HCT116 (cell line): ENCODE data around the gene USP3. TPM values are rescaled to one million over a fixed set of nuclear protein-coding genes. Genes with fewer than 3 reads are reported as not detected.

Experiments
- ATAC-seq: fragments of 200-7000 bp; cut with Tn5 transposase; 2 replicates; pipeline ENCODE4 v1.9.1; 2020; ENCODE audit warnings: mild to moderate bottlenecking, moderate library complexity
- BruUV-seq: library from RNA; stranded (reverse); fragments of 400-500 nt; replicated peaks from 2 replicates; lab custom pipeline; 2021; lab: Mats Ljungman, UMichigan
- CTCF ChIA-PET: fragments of 300-600 bp; sonication (Branson Sonifier 250); formaldehyde crosslinking; loops from one replicate; lab custom pipeline; 2021; ENCODE audit warnings: antibody characterized with exemption; lab: Charles Lee
- POLR2A ChIA-PET: fragments of 300-600, 350-600 bp; sonication (Branson Sonifier 250); formaldehyde crosslinking; loops from one replicate; lab custom pipeline; 2021; ENCODE audit warnings: antibody characterized with exemption; lab: Charles Lee
- RAD21 ChIA-PET, 2 experiments: fragments of 300-600 bp; sonication (Branson Sonifier 250); formaldehyde crosslinking; loops; one replicate each; lab custom pipeline; 2023; ENCODE audit warnings: low total read pairs in 2 of 2; ENCODE audit not compliant: uncharacterized antibody in 2 of 2, unreplicated experiment in 2 of 2, low non-redundant PET in 1 of 2; lab: Charles Lee
- DNase-seq: peaks from one replicate; pipeline ENCODE4 v3.0.0-alpha.2; 2010; ENCODE audit warnings: low read depth, low spot score
- H2AFZ ChIP-seq: fragments of 200-600 bp; shearing (Covaris generic), sonication (generic); 2 replicates; pipeline ENCODE4 v1.6.1; 2017; ENCODE audit warnings: low read depth, mixed run types, mixed read lengths, antibody characterized with exemption, low read length; ENCODE audit not compliant: poor library complexity, severe bottlenecking
- H3K27ac ChIP-seq: 2 replicates; pipeline ENCODE4 v1.5.1; 2012; ENCODE audit warnings: low read depth, low read length
- H3K27me3 ChIP-seq: fragments of 200-600 bp; sonication (generic); 2 replicates; pipeline ENCODE4 v1.6.1; 2016; ENCODE audit warnings: mixed run types, low read length, mixed read lengths; ENCODE audit not compliant: insufficient read depth
- H3K36me3 ChIP-seq, 2 experiments: fragments of 200-500 bp in 1 of 2; fragments of 200-600 bp in 1 of 2; sonication (Bioruptor generic) in 1 of 2; sonication (generic) in 1 of 2; 2 replicates each; pipeline versions ENCODE4 v1.5.1 to v1.6.1; 2014 to 2016; ENCODE audit warnings: low read length in 2 of 2, inconsistent platforms in 1 of 2, mixed read lengths in 1 of 2, mixed run types in 1 of 2; ENCODE audit not compliant: insufficient read depth in 2 of 2, control insufficient read depth in 1 of 2
- H3K4me1 ChIP-seq, 2 experiments: fragments of 200-600 bp in 1 of 2; sonication (generic) in 1 of 2; 2 replicates each; pipeline versions ENCODE4 v1.5.1 to v1.6.1; 2012 to 2017; ENCODE audit warnings: low read length in 2 of 2, inconsistent platforms in 1 of 2, mild to moderate bottlenecking in 1 of 2, mixed read lengths in 1 of 2, mixed run types in 1 of 2, moderate library complexity in 1 of 2; ENCODE audit not compliant: insufficient read depth in 2 of 2, control insufficient read depth in 1 of 2
- H3K4me2 ChIP-seq: fragments of 200-600 bp; sonication (generic); 2 replicates; pipeline ENCODE4 v1.6.1; 2017; ENCODE audit warnings: mixed run types, low read length, mixed read lengths
- H3K4me3 ChIP-seq, 2 experiments: fragments of 200-600 bp in 1 of 2; sonication (generic) in 1 of 2; replicated peaks in 1 of 2; 2 replicates each; pipeline ENCODE4 v1.5.1; 2011 to 2016; ENCODE audit warnings: low read length in 2 of 2, control low read depth in 1 of 2, low read depth in 1 of 2, mild to moderate bottlenecking in 1 of 2, mixed read lengths in 1 of 2, mixed run types in 1 of 2
- H3K79me2 ChIP-seq: fragments of 200-600 bp; sonication (generic); 2 replicates; pipeline ENCODE4 v1.6.1; 2017; ENCODE audit warnings: mild to moderate bottlenecking, mixed run types, low read length, moderate library complexity, mixed read lengths; ENCODE audit not compliant: insufficient read depth
- H3K9ac ChIP-seq: fragments of 200-600 bp; sonication (generic); 2 replicates; pipeline ENCODE4 v1.6.1; 2016; ENCODE audit warnings: low read length, mixed read lengths
- H3K9me2 ChIP-seq: fragments of 200-600 bp; sonication (generic), shearing (Covaris generic); 2 replicates; pipeline ENCODE4 v1.6.1; 2017; ENCODE audit warnings: mixed run types, mild to moderate bottlenecking, moderate library complexity; ENCODE audit not compliant: insufficient read depth
- H3K9me3 ChIP-seq, 2 experiments: fragments of 200-500 bp in 1 of 2; fragments of 200-600 bp in 1 of 2; sonication (Bioruptor generic) in 1 of 2; sonication (generic) in 1 of 2; 2 replicates each; pipeline ENCODE4 v1.6.1; 2014 to 2017; ENCODE audit warnings: low read length in 2 of 2, mixed read lengths in 2 of 2, inconsistent platforms in 1 of 2, low read depth in 1 of 2, mild to moderate bottlenecking in 1 of 2, mixed run types in 1 of 2, moderate library complexity in 1 of 2; ENCODE audit not compliant: control insufficient read depth in 1 of 2, insufficient read depth in 1 of 2
- H4K20me1 ChIP-seq: fragments of 200-600 bp; sonication (generic), shearing (Covaris generic); 2 replicates; pipeline ENCODE4 v1.6.1; 2017; ENCODE audit warnings: mixed run types, mild to moderate bottlenecking, moderate library complexity; ENCODE audit not compliant: insufficient read depth
- CBX3 ChIP-seq: IDR thresholded peaks from 2 replicates; pipeline ENCODE4 v1.6.1; 2012; ENCODE audit warnings: low read depth
- EGR1 ChIP-seq: IDR thresholded peaks from 2 replicates; pipeline ENCODE4 v1.6.1; 2012; ENCODE audit warnings: low read depth
- ELF1 ChIP-seq: IDR thresholded peaks from 2 replicates; pipeline ENCODE4 v1.6.1; 2012; ENCODE audit warnings: low read depth, borderline replicate concordance
- JUND ChIP-seq: IDR thresholded peaks from 2 replicates; pipeline ENCODE4 v1.6.1; 2012
- POLR2AphosphoS5 ChIP-seq: IDR thresholded peaks from 2 replicates; pipeline ENCODE4 v1.6.1; 2011; ENCODE audit warnings: mild to moderate bottlenecking, low read depth, low read length, moderate library complexity
- SP1 ChIP-seq: IDR thresholded peaks from 2 replicates; pipeline ENCODE4 v1.6.1; 2012; ENCODE audit warnings: low read depth
- SRF ChIP-seq: IDR thresholded peaks from 2 replicates; pipeline ENCODE4 v1.6.1; 2012; ENCODE audit warnings: low read depth
- TCF7L2 ChIP-seq: IDR thresholded peaks from 2 replicates; pipeline ENCODE4 v1.7.0; 2011; ENCODE audit warnings: borderline replicate concordance, inconsistent platforms; ENCODE audit not compliant: insufficient read depth, insufficient read length; ENCODE audit errors: extremely low read depth
- ZFX ChIP-seq: fragments of 450-650 bp; IDR thresholded peaks from 2 replicates; pipeline ENCODE4 v1.6.1; 2017
- ZNF274 ChIP-seq: fragments of 200-500 bp; sonication (Bioruptor generic); IDR thresholded peaks from 2 replicates; pipeline ENCODE4 v1.6.1; 2014; ENCODE audit warnings: mild to moderate bottlenecking, low read depth, low read length, inconsistent platforms
- intact Hi-C: fragments of 100-400 bp; cut with micrococcal nuclease; formaldehyde crosslinking; loops from 2 replicates; pipeline ENCODE4 v1.10.0; 2022
- total RNA-seq: library from RNA; stranded (reverse); gene quantifications from one replicate; pipeline ENCODE4 v1.2.1, GENCODE V29; 2021; ENCODE audit not compliant: unreplicated experiment
- TF ChIP-seq, protein P1 (sequence below): IDR thresholded peaks from 2 replicates; pipeline ENCODE4 v1.6.1; 2012; ENCODE audit warnings: low read depth
- TF ChIP-seq, protein P2 (sequence below): IDR thresholded peaks from 2 replicates; pipeline ENCODE4 v1.6.1; 2012
- TF ChIP-seq, protein P3 (sequence below), 3 experiments: fragments of 200-600 bp in 1 of 3; sonication (generic) in 1 of 3; IDR thresholded peaks in 2 of 3; conservative IDR thresholded peaks in 1 of 3; 2 replicates each; pipeline ENCODE4 v1.5.1; 2012 to 2017; ENCODE audit warnings: low read depth in 2 of 3, low read length in 2 of 3, antibody characterized with exemption in 1 of 3, borderline replicate concordance in 1 of 3, control low read depth in 1 of 3, mild to moderate bottlenecking in 1 of 3, mixed read lengths in 1 of 3, mixed run types in 1 of 3, moderate library complexity in 1 of 3; ENCODE audit not compliant: insufficient read depth in 1 of 3

USP3 gene
- total RNA-seq, 1 experiment from 2014 or later = 61.6 TPM

DNA sequence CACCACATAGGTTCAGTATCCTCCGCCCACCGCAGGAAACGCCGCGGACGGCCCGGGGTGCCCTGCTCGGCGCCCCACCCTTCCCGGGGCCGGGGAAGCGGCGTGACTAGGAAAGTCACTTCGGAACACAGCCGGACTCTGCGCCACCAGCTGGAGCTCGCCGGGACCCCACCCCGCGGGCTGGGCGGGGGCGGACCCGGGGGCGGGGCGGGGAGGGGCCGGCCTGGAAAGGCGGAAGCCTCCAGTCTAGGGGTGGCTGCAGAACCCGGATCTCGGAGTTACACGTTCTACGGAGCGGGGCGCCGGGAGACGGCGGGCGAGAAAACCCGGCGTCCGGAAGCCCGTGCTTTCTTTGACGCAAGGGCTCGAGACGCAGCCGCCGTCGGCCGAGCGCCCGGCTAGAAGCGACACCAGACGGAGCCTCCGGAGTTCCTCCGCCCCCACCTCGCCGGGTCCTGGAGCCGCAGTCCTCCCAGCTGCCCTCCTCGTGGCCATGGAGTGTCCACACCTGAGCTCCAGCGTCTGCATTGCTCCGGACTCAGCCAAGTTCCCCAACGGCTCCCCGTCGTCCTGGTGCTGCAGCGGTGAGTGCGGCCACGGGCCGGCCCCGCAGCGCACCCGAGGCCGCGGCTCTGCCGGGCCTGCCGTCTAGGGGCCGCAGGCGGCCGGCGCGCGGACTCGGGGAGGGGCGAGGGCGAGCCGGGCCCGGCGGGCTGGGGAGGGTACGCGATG lies at the start of gene USP3 (continued):
- TF ChIP-seq, protein P1, sequence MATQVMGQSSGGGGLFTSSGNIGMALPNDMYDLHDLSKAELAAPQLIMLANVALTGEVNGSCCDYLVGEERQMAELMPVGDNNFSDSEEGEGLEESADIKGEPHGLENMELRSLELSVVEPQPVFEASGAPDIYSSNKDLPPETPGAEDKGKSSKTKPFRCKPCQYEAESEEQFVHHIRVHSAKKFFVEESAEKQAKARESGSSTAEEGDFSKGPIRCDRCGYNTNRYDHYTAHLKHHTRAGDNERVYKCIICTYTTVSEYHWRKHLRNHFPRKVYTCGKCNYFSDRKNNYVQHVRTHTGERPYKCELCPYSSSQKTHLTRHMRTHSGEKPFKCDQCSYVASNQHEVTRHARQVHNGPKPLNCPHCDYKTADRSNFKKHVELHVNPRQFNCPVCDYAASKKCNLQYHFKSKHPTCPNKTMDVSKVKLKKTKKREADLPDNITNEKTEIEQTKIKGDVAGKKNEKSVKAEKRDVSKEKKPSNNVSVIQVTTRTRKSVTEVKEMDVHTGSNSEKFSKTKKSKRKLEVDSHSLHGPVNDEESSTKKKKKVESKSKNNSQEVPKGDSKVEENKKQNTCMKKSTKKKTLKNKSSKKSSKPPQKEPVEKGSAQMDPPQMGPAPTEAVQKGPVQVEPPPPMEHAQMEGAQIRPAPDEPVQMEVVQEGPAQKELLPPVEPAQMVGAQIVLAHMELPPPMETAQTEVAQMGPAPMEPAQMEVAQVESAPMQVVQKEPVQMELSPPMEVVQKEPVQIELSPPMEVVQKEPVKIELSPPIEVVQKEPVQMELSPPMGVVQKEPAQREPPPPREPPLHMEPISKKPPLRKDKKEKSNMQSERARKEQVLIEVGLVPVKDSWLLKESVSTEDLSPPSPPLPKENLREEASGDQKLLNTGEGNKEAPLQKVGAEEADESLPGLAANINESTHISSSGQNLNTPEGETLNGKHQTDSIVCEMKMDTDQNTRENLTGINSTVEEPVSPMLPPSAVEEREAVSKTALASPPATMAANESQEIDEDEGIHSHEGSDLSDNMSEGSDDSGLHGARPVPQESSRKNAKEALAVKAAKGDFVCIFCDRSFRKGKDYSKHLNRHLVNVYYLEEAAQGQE = no peak

DNA sequence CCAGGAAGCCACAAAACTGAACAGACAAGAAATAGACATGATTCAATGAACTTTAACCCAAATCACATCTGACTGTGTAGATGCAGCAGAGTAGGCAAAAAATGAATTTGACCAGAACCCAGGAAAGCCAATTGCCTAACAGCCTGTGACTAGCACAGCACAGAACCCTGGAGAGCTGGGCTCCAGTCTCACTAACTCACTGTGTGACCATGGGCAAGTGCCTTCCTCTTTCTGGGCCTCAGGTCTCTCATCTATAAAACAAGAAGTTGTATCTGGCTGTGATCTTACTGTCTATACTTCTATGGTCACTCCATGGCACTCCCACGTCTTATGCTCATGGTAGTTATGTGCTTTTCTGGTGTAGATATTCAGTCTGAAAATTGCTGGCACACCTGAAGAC lies 48.1 kb upstream of the USP3 start:
- intact Hi-C loops = no loop called here
- DNase-seq = no peak
- H3K4me1 ChIP-seq = no peaks in the 10 kb centered on the region
- H2AFZ ChIP-seq = no peak overlapping the region
- H3K27me3 ChIP-seq = no peaks in the 10 kb centered on the region
- no peak overlapping the region for H3K4me2 ChIP-seq
- RAD21 ChIA-PET = no interaction called here
- H3K9me3 ChIP-seq = no peaks in the 10 kb centered on the region; a peak in 1 of 4 replicates
- no peaks in the 10 kb centered on the region for H3K9me2 ChIP-seq
- CTCF ChIA-PET = no interaction called here
- no peaks in the 10 kb centered on the region for H3K36me3 ChIP-seq
- POLR2A ChIA-PET = no interaction called here
- no peaks in the 10 kb centered on the region for H4K20me1 ChIP-seq
- ATAC-seq = no peak
- no peak overlapping the region for H3K4me3 ChIP-seq
- no peaks in the 10 kb centered on the region for H3K79me2 ChIP-seq
- no peak overlapping the region for H3K9ac ChIP-seq
- TF ChIP-seq ELF1 = no peak
- TF ChIP-seq, protein P2, sequence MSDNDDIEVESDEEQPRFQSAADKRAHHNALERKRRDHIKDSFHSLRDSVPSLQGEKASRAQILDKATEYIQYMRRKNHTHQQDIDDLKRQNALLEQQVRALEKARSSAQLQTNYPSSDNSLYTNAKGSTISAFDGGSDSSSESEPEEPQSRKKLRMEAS = no peak
- no peak for TF ChIP-seq CBX3
- no peak for TF ChIP-seq ZFX
- no peak for TF ChIP-seq EGR1
- TF ChIP-seq, protein P3, sequence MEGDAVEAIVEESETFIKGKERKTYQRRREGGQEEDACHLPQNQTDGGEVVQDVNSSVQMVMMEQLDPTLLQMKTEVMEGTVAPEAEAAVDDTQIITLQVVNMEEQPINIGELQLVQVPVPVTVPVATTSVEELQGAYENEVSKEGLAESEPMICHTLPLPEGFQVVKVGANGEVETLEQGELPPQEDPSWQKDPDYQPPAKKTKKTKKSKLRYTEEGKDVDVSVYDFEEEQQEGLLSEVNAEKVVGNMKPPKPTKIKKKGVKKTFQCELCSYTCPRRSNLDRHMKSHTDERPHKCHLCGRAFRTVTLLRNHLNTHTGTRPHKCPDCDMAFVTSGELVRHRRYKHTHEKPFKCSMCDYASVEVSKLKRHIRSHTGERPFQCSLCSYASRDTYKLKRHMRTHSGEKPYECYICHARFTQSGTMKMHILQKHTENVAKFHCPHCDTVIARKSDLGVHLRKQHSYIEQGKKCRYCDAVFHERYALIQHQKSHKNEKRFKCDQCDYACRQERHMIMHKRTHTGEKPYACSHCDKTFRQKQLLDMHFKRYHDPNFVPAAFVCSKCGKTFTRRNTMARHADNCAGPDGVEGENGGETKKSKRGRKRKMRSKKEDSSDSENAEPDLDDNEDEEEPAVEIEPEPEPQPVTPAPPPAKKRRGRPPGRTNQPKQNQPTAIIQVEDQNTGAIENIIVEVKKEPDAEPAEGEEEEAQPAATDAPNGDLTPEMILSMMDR (IDR thresholded peaks at IDR 0.05 in 2 of 3, conservative IDR thresholded peaks at IDR 0.05 in 1 of 3; ENCODE audit: borderline replicate concordance in 1 of 3, insufficient read depth in 1 of 3, low read depth in 2 of 3, low read length in 2 of 3) = no peak
- no peak for TF ChIP-seq JUND
- no peak for TF ChIP-seq POLR2AphosphoS5
- no peak for TF ChIP-seq ZNF274
- TF ChIP-seq SRF = no peak
- no peak for TF ChIP-seq SP1
- no peak for TF ChIP-seq TCF7L2
- BruUV-seq = no TSS peak
- H3K27ac ChIP-seq = no peak overlapping the region
